HG02798 (cell line): ENCODE results near the gene TBX6.

Experiments used
- ATAC-seq: cut with Tn5 transposase; IDR thresholded peaks from one replicate; pipeline ENCODE4 v1.9.1; 2021; ENCODE audit warnings: mild to moderate bottlenecking; ENCODE audit not compliant: unreplicated experiment, poor library complexity

TBX6 gene

GRCh38 chr16:30068333-30068732, 23.4 kb downstream of the TBX6 start:
- no peak for ATAC-seq

- no peak for ATAC-seq
Observed at GRCh38 chr16:30067584-30067916, 24.2 kb downstream of the TBX6 start.

GRCh38 chr16:30066761-30067583, 24.8 kb downstream of the TBX6 start:
- no peak for ATAC-seq

- ATAC-seq, result no peak
Observed at GRCh38 chr16:30065943-30066760, 25.6 kb downstream of the TBX6 start.

- ATAC-seq, result peak; percentile 83
Observed at GRCh38 chr16:30065102-30065942, 26.4 kb downstream of the TBX6 start, which contains the start of gene ALDOA. TSS of gene ALDOA (plus strand) at chr16:30065760. CDS start at chr16:30066898, 1,138 bp downstream.

- ATAC-seq, result no peak
Observed at GRCh38 chr16:30064729-30065101, 27.0 kb downstream of the TBX6 start.

- peak; percentile 26 for ATAC-seq
Observed at GRCh38 chr16:30063893-30064728, 27.6 kb downstream of the TBX6 start.

GRCh38 chr16:30063278-30063892, 28.3 kb downstream of the TBX6 start:
- no peak for ATAC-seq

- ATAC-seq, result no peak
Observed at GRCh38 chr16:30060836-30061554, 30.7 kb downstream of the TBX6 start.

- no peak for ATAC-seq
Observed at GRCh38 chr16:30060346-30060745, 31.4 kb downstream of the TBX6 start.

- ATAC-seq, result no peak
Observed at GRCh38 chr16:30054959-30055553, 36.7 kb downstream of the TBX6 start.

- no peak for ATAC-seq
Observed at GRCh38 chr16:30054451-30054850, 37.3 kb downstream of the TBX6 start.

- no peak for ATAC-seq
Observed at GRCh38 chr16:30053376-30054015, 38.2 kb downstream of the TBX6 start.

GRCh38 chr16:30052671-30053372, 38.9 kb downstream of the TBX6 start:
- peak; percentile 81 for ATAC-seq

GRCh38 chr16:30051518-30051917, 40.2 kb downstream of the TBX6 start:
- no peak for ATAC-seq

- no peak for ATAC-seq
Observed at GRCh38 chr16:30049871-30050270, 41.9 kb downstream of the TBX6 start.

GRCh38 chr16:30046588-30046987, 45.1 kb downstream of the TBX6 start:
- no peak for ATAC-seq
